ENCODE data around the gene CDC7. TPM values are rescaled to one million over a fixed set of nuclear protein-coding genes. Genes with fewer than 3 reads are reported as not detected.

CDC7 gene
- total RNA-seq, 1 donor from 2014 or later = 3.9 TPM

- H3K4me3 Mint-ChIP-seq (ENCODE audit: unreplicated experiment) = no peak overlapping the region
- no peak for TF ChIP-seq CTCF (IDR thresholded peaks at IDR 0.05)
- no peak for DNase-seq (ENCODE audit: low spot score)
- H3K27me3 Mint-ChIP-seq (ENCODE audit: low read depth) = no peaks in the 10 kb centered on the region
- H3K9me3 Mint-ChIP-seq (ENCODE audit: low read depth) = no peaks in the 10 kb centered on the region
- no peak overlapping the region for H3K27ac Mint-ChIP-seq (ENCODE audit: unreplicated experiment)
- peaks cover 31% of the 10 kb centered on the region for H3K4me1 Mint-ChIP-seq (ENCODE audit: low read depth)
- H3K36me3 Mint-ChIP-seq (ENCODE audit: low read depth) = no peaks in the 10 kb centered on the region
Observed at GRCh38 chr1:91572044-91572443, 71.4 kb downstream of the CDC7 start.

Other genes with a start within 250 kb of the CDC7 start
- gene HFM1, start 96.0 kb upstream of the CDC7 start, total RNA-seq = 0.46 to 0.63 TPM (median 0.62 TPM) in 3 replicates